Astrocyte of the hippocampus (primary cell): ENCODE results near the gene FAM89B.

Source experiments
- DNase-seq: peaks from one replicate; pipeline ENCODE4 v3.0.0; 2011; ENCODE audit warnings: low read depth, low spot score

Gene FAM89B

GRCh38 chr11:65610404-65610803 lies 38.1 kb downstream of the FAM89B start:
- DNase-seq = no peak

- no peak for DNase-seq
Measured at GRCh38 chr11:65611028-65611757, 38.9 kb downstream of the FAM89B start.

DNA sequence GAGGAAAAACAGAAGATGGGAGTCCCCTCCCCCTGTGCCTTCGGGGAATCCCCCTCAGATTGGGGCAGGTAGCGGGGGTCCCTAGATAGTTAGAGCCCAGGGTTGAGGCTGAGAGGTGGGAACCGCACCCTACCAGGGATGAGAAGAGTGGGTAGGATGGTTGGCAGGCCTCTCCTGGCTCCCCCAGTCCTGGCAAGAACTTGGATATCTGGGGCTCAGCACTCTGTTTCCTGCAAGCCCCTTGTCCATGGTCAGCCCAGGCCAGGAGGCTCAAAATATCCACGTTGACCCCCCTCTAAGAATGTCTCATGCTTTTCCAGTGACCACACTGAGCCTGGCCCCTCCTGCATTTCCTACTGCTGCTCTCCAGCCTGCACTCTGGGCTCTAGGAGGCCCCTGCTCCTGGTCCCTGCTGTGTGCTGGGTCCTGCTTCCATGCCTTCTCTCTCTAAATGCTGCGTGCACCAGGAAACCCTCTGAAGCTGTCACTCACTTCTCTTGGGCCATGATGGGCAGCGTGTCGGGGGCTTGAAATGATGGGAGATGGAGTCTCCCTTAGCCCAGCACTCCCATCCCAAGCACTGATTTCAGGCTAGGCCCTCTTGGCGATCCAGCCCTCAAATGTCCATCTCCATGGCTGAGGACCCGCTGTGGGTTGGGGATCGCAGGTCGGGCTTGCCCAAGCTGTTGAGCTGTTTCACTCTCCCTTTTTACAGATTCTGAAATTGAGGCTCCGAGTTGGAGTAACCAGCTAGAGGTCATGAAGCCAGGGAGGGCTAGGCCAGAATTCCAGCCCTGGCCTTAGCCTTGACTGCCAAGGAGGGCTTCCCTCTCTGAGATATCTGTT lies 39.6 kb downstream of the FAM89B start:
- DNase-seq = peak; percentile 48

GRCh38 chr11:65612691-65613090 lies 40.4 kb downstream of the FAM89B start:
- no peak for DNase-seq

- DNase-seq = no peak
Measured at GRCh38 chr11:65613091-65613928, 41.0 kb downstream of the FAM89B start.

- DNase-seq = peak; percentile 100
Measured at GRCh38 chr11:65615229-65615949, 43.1 kb downstream of the FAM89B start, which contains the start of gene PCNX3. Gene PCNX3 (plus strand): TSS chr11:65615776. CDS start chr11:65616312, 536 bp downstream.

- peak; percentile 36 for DNase-seq
Measured at GRCh38 chr11:65615950-65616574, 43.7 kb downstream of the FAM89B start.

- no peak for DNase-seq
Measured at GRCh38 chr11:65616575-65617001, 44.2 kb downstream of the FAM89B start.

DNA sequence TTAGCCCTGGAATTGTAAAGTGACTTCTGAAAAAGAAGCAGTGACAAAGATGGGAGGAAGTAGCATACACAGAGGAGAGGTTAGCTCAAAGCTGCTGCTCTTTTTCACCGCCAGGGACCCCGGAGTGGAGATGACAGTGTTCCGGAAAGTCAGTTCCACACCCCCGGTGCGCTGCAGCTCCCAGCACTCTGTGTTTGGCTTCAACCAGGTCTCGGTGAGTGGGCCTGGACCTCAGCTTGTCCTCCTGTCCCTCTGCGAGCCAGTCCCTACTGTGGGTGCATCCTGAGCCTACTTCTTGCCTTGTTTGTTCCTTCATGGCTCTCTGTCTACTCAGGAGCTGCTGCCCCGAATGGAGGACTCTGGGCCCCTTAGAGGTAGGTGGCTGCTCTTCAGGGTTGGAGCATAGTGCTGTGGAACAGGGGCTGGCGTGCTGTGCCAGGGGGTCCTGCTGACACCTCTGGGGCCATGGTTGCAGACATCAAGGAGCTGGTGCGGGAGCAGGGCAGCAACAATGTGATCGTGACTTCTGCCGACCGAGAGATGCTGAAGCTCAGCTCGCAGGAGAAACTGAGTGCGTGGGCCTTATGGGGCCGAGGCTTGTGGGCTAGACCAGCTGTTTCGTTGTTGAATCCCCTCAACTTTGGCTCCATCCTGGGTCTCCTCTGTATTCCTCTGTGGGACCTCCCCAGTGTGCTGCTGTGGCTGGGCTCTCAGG lies 45.0 kb downstream of the FAM89B start:
- no peak for DNase-seq

- no peak for DNase-seq
Measured at GRCh38 chr11:65617990-65618751, 45.8 kb downstream of the FAM89B start.

GRCh38 chr11:65618763-65619162 lies 46.4 kb downstream of the FAM89B start:
- DNase-seq = no peak

DNA sequence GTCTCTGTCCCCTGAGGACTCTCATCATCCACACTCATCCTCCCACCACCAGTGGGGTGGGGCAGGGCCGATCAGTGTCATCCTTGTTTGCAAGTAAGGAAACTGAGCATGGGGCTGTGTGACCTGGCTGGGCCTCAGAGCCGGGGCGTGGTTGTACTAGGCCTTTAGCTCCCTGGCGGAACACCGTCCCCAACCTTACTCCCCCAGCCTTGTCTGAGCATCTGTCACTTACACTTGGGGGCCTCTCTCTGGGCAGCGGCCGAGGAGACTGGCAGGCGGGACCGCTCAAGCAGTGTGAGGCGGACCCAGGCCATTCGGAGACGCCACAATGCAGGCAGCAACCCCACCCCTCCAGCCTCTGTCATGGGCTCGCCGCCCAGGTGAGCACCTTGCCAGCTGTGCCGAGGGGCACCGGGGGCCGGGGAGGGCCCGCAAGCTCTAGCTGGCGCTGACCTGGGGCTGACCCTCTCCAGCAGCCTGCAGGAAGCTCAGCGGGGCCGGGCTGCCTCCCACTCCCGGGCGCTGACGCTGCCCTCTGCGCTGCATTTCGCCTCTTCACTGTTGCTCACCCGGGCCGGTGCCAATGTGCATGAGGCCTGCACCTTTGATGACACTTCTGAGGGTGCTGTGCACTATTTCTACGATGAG lies 47.1 kb downstream of the FAM89B start:
- DNase-seq = no peak

DNA sequence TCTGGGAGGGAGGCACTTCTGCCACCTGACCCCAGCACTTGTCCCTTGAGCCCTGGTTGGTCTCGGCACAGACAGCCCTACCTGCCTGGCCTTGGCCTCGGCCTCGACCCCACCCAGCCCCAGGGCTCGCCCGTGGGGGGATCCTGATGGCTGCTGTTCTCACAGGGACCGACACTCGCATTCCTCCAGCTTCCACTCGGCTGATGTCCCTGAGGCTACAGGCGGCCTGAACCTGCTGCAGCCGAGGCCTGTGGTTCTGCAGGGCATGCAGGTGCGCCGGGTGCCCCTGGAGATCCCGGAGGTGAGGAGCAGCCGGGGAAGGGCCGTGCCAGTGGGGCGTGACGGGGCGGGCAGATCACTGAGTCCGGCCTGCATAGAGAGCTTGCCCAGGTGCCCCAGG lies 48.3 kb downstream of the FAM89B start:
- DNase-seq = no peak

DNA sequence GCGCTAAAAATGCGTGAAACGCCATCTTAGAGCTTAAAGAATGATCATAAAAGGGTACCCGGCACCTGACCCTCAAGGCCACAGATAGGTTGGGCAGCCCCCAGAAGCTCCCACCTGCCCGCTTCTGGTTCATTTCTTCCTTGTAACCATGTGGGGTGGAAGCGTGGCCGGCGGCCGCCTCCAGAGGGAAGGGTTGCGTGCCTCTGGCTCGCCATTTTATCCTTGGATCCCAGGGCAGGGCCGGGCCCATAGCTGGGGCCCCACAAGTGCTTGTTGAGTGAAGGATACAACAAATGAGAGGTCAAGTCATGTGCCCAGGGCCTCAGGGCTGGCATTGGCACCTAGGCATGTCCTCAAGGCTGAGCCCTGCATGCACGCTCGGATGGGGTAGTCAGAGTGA lies 49.1 kb downstream of the FAM89B start:
- DNase-seq = no peak

- DNase-seq = no peak
Measured at GRCh38 chr11:65622011-65622410, 49.7 kb downstream of the FAM89B start.

GRCh38 chr11:65623177-65623576 lies 50.8 kb downstream of the FAM89B start:
- no peak for DNase-seq
